ENCODE results near the gene CRELD1.

CRELD1 gene

DNA sequence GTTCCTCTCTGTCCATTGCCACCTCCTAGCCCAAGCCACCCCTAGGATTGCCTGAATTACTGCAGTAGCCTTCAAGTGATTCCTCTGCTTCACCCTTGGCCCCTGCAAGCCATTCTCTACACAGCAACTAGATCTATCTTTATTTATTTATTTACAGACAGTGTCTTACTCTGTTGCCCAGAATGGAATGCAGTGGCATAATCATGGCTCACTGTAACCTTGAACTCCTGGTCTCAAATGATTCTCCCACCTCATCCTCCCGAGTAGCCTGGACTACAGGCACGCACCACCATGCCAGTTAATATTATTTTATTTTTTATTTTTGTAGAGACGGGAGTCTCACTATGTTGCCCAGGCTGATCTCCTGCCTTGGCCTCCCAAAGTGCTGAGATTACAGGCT is 45.1 kb upstream of the CRELD1 start:
- Histone ChIP-seq H2AK5ac (ENCODE audit: low read length) (no peak overlapping the region), H3K23ac (ENCODE audit: low read length) (no peak overlapping the region), H3K79me1 (ENCODE audit: low read length) (peaks cover 15% of the 10 kb centered on the region), H3K36me3 (ENCODE audit: control insufficient read depth in 1 of 2, insufficient read depth in 2 of 2, low read length in 2 of 2) (peaks cover 6 to 10% of the 10 kb centered on the region in 2 experiments), H2BK120ac (ENCODE audit: insufficient read depth, low read length, poor library complexity) (no peak overlapping the region), H4K12ac (ENCODE audit: low read depth, low read length) (no peak overlapping the region), H3K4me2 (ENCODE audit: low read length) (no peak overlapping the region), H3K4me1 (ENCODE audit: control insufficient read depth in 1 of 2, insufficient read depth in 2 of 2, low read length in 2 of 2) (peaks cover 0 to 6% of the 10 kb centered on the region in 2 experiments), H3K79me2 (ENCODE audit: control insufficient read depth, insufficient read depth, low read length, poor library complexity) (peaks cover 5% of the 10 kb centered on the region), H3K27me3 (ENCODE audit: insufficient read depth, low read length) (no peaks in the 10 kb centered on the region), H3K4me3 (ENCODE audit: low read depth, low read length) (no peak overlapping the region), H2BK12ac (ENCODE audit: low read length) (no peak overlapping the region), H2AFZ (ENCODE audit: insufficient read depth, low read length, poor library complexity) (no peak overlapping the region), H3K14ac (ENCODE audit: low read length) (no peak overlapping the region), H3K18ac (ENCODE audit: low read length) (no peak overlapping the region), H4K91ac (ENCODE audit: low read depth, low read length) (no peak overlapping the region), H2BK5ac (ENCODE audit: low read depth, low read length, poor library complexity) (no peak overlapping the region), H3K9ac (ENCODE audit: low read length) (no peak overlapping the region), H3K27ac (ENCODE audit: low read depth, low read length) (no peak overlapping the region), H3K9me3 (ENCODE audit: insufficient read depth, low read depth, low read length) (no peaks in the 10 kb centered on the region), H3K4ac (ENCODE audit: low read depth, low read length) (no peak overlapping the region), H4K8ac (ENCODE audit: low read depth, low read length) (no peak overlapping the region)
- no peak for DNase-seq
- WGBS (ENCODE audit: extremely low coverage, insufficient coverage, insufficient read length), result no CpG with 5 or more reads among the region's 3 CpGs

DNA sequence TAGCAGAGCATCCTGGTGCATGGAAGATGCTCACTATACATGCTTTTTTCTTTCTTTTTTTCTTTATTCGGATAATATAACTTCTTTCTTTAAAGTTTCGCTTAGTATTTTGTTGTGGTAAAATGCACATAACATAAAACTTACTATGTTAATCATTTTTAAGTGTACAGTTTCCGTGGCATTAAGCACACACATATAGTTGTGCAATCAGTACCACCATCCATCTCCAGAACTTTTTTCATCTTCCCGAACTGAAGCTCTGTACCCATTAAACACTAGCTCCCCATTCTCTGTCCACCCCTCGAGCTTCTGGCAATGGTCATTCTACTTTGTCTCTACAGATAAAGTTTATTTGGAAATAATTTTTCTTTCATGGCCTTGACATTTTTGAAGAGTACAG is 44.2 kb upstream of the CRELD1 start:
- Histone ChIP-seq H4K91ac (ENCODE audit: low read depth, low read length) (no peak overlapping the region), H3K14ac (ENCODE audit: low read length) (no peak overlapping the region), H4K8ac (ENCODE audit: low read depth, low read length) (no peak overlapping the region), H3K4ac (ENCODE audit: low read depth, low read length) (no peak overlapping the region), H3K36me3 (ENCODE audit: control insufficient read depth in 1 of 2, insufficient read depth in 2 of 2, low read length in 2 of 2) (peaks cover 6 to 10% of the 10 kb centered on the region in 2 experiments), H3K4me2 (ENCODE audit: low read length) (no peak overlapping the region), H4K12ac (ENCODE audit: low read depth, low read length) (no peak overlapping the region), H3K27me3 (ENCODE audit: insufficient read depth, low read length) (no peaks in the 10 kb centered on the region), H3K4me1 (ENCODE audit: control insufficient read depth in 1 of 2, insufficient read depth in 2 of 2, low read length in 2 of 2) (no peaks in the 10 kb centered on the region), H2AK5ac (ENCODE audit: low read length) (no peak overlapping the region), H2BK12ac (ENCODE audit: low read length) (no peak overlapping the region), H3K4me3 (ENCODE audit: low read depth, low read length) (no peak overlapping the region), H2BK5ac (ENCODE audit: low read depth, low read length, poor library complexity) (no peak overlapping the region), H2AFZ (ENCODE audit: insufficient read depth, low read length, poor library complexity) (no peak overlapping the region), H3K23ac (ENCODE audit: low read length) (no peak overlapping the region), H2BK120ac (ENCODE audit: insufficient read depth, low read length, poor library complexity) (no peak overlapping the region), H3K18ac (ENCODE audit: low read length) (no peak overlapping the region), H3K9ac (ENCODE audit: low read length) (no peak overlapping the region), H3K79me2 (ENCODE audit: control insufficient read depth, insufficient read depth, low read length, poor library complexity) (peaks cover 5% of the 10 kb centered on the region), H3K79me1 (ENCODE audit: low read length) (peaks cover 11% of the 10 kb centered on the region), H3K9me3 (ENCODE audit: insufficient read depth, low read depth, low read length) (no peaks in the 10 kb centered on the region), H3K27ac (ENCODE audit: low read depth, low read length) (no peak overlapping the region)
- no CpG with 5 or more reads among the region's 5 CpGs for WGBS (ENCODE audit: extremely low coverage, insufficient coverage, insufficient read length)
- DNase-seq, result no peak

DNA sequence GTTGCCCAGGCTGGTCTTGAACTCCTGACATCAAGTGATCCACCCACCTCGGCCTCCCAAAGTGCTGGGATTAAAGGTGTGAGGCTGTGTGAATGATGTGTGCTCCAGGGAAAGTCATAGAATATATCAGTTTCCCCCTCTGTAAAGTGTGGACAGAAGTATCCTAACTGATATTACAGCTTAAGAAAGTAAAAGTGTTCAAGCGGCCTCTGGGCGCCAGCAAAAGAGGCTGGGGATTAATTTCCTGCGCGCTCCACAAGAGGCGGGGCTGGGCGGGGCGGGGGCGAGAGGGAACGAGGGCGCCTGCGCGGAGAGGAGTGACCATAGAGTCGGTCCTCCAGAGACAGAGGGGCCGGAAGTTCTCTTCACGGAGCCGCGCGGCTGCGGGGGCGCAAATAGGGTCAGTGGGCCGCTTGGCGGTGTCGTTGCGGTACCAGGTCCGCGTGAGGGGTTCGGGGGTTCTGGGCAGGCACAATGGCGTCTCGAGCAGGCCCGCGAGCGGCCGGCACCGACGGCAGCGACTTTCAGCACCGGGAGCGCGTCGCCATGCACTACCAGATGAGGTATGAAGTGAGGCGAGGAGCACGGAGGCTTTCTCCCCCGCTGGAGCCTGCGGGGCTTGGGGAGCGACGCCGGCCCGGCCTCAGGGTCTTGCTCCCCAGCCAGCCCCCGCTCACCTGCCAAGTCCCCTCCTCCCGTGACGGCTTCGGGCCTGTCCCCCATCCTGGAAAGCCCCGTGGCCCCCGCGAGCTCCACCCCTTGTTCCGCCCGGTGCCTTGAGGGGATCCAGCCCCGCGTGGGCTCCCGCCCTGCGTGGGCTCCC is 43.2 kb upstream of the CRELD1 start, which contains the start of gene JAGN1:
Gene JAGN1, plus strand, starts transcription at position 362 of the 823 bp plus-strand sequence. Its CDS starts 113 bp downstream, at position 475.
- H2AFZ ChIP-seq (ENCODE audit: insufficient read depth, low read length, poor library complexity), result peak within 1 kb of the TSS; percentile 99

DNA sequence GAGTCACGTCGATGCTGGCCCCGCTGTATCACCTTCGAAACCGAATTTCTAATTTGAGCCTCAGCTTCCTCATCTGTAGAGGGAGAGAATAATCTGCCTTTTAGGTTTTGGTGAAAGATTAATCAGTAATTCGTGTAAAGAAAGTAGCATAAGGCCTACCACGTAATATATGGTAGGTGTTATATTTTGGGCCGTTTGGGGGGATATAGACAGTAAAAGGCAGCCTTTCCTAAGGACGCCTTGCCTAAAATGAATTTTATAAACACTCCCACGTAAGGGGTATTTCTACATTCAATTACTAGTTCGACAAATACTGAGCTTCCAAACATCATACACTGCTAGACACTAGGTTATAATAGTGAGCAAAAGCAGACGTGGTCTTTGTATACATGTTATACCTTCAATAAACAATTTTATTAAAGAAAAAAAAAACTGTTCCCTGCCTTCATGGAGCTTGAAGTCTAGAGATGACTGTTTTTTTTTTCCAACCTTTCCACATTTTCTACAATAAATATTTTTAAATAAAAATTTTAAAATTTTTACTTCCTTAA is 42.5 kb upstream of the CRELD1 start:
- WGBS (ENCODE audit: extremely low coverage, insufficient coverage, insufficient read length), result no CpG with 5 or more reads among the region's 12 CpGs

More for the DNA sequence above, 43.2 kb upstream of the CRELD1 start, which contains the start of gene JAGN1:
- H2BK12ac ChIP-seq (ENCODE audit: low read length), result no peak within 1 kb of the TSS
- H3K4me1 ChIP-seq (ENCODE audit: control insufficient read depth in 1 of 2, insufficient read depth in 2 of 2, low read length in 2 of 2), result no peaks in the 10 kb centered on the region
- H4K91ac ChIP-seq (ENCODE audit: low read depth, low read length), result peak within 1 kb of the TSS; percentile 95
- peak within 1 kb of the TSS; percentile 96 for H4K12ac ChIP-seq (ENCODE audit: low read depth, low read length)
- H3K14ac ChIP-seq (ENCODE audit: low read length), result peak within 1 kb of the TSS; percentile 94
- H3K27me3 ChIP-seq (ENCODE audit: insufficient read depth, low read length), result no peaks in the 10 kb centered on the region
- WGBS (ENCODE audit: extremely low coverage, insufficient coverage, insufficient read length), result no CpG with 5 or more reads among the region's 62 CpGs
- peak within 1 kb of the TSS; percentile 95 for H3K4ac ChIP-seq (ENCODE audit: low read depth, low read length)
- peak within 1 kb of the TSS; percentile 99 for H4K8ac ChIP-seq (ENCODE audit: low read depth, low read length)
- H3K36me3 ChIP-seq (ENCODE audit: control insufficient read depth in 1 of 2, insufficient read depth in 2 of 2, low read length in 2 of 2), result peaks cover 6 to 12% of the 10 kb centered on the region in 2 experiments
- H3K9me3 ChIP-seq (ENCODE audit: insufficient read depth, low read depth, low read length), result no peaks in the 10 kb centered on the region
- H3K79me1 ChIP-seq (ENCODE audit: low read length), result peaks cover 5% of the 10 kb centered on the region
- peak within 1 kb of the TSS; percentile 92 for H2AK5ac ChIP-seq (ENCODE audit: low read length)
- H3K9ac ChIP-seq (ENCODE audit: low read length), result peak within 1 kb of the TSS; percentile 96
- no peak within 1 kb of the TSS for H3K23ac ChIP-seq (ENCODE audit: low read length)
- peak within 1 kb of the TSS; percentile 92 for H2BK120ac ChIP-seq (ENCODE audit: insufficient read depth, low read length, poor library complexity)
- peak within 1 kb of the TSS; percentile 72 for H3K4me2 ChIP-seq (ENCODE audit: low read length)
- H3K4me3 ChIP-seq (ENCODE audit: low read depth, low read length), result peak within 1 kb of the TSS; percentile 96
- peak; percentile 84 to 90 for DNase-seq
- H2BK5ac ChIP-seq (ENCODE audit: low read depth, low read length, poor library complexity), result peak within 1 kb of the TSS; percentile 95
- H3K27ac ChIP-seq (ENCODE audit: low read depth, low read length), result peak within 1 kb of the TSS; percentile 40
- H3K18ac ChIP-seq (ENCODE audit: low read length), result peak within 1 kb of the TSS; percentile 95
- H3K79me2 ChIP-seq (ENCODE audit: control insufficient read depth, insufficient read depth, low read length, poor library complexity), result peaks cover 5% of the 10 kb centered on the region

More for the DNA sequence above, 42.5 kb upstream of the CRELD1 start:
- Histone ChIP-seq H2BK5ac (ENCODE audit: low read depth, low read length, poor library complexity) (peak overlapping the region; percentile 95), H3K18ac (ENCODE audit: low read length) (peak overlapping the region; percentile 95), H3K4me2 (ENCODE audit: low read length) (peak overlapping the region; percentile 72), H4K12ac (ENCODE audit: low read depth, low read length) (peak overlapping the region; percentile 96), H3K79me1 (ENCODE audit: low read length) (peaks cover 5% of the 10 kb centered on the region), H2AFZ (ENCODE audit: insufficient read depth, low read length, poor library complexity) (peak overlapping the region; percentile 99), H2AK5ac (ENCODE audit: low read length) (peak overlapping the region; percentile 92), H3K9me3 (ENCODE audit: insufficient read depth, low read depth, low read length) (no peaks in the 10 kb centered on the region), H3K27me3 (ENCODE audit: insufficient read depth, low read length) (no peaks in the 10 kb centered on the region), H3K4me1 (ENCODE audit: control insufficient read depth in 1 of 2, insufficient read depth in 2 of 2, low read length in 2 of 2) (no peaks in the 10 kb centered on the region), H3K14ac (ENCODE audit: low read length) (peak overlapping the region; percentile 94), H3K4me3 (ENCODE audit: low read depth, low read length) (peak overlapping the region; percentile 96), H3K27ac (ENCODE audit: low read depth, low read length) (no peak overlapping the region), H2BK12ac (ENCODE audit: low read length) (no peak overlapping the region), H2BK120ac (ENCODE audit: insufficient read depth, low read length, poor library complexity) (peak overlapping the region; percentile 92), H3K23ac (ENCODE audit: low read length) (no peak overlapping the region), H4K8ac (ENCODE audit: low read depth, low read length) (peak overlapping the region; percentile 99), H4K91ac (ENCODE audit: low read depth, low read length) (peak overlapping the region; percentile 95), H3K4ac (ENCODE audit: low read depth, low read length) (peak overlapping the region; percentile 95), H3K9ac (ENCODE audit: low read length) (peak overlapping the region; percentile 96), H3K36me3 (ENCODE audit: control insufficient read depth in 1 of 2, insufficient read depth in 2 of 2, low read length in 2 of 2) (peaks cover 6 to 12% of the 10 kb centered on the region in 2 experiments), H3K79me2 (ENCODE audit: control insufficient read depth, insufficient read depth, low read length, poor library complexity) (peaks cover 5% of the 10 kb centered on the region)
- no peak for DNase-seq
